K562 (cell line): ENCODE results near the gene PFKL. TPM values are rescaled to one million over a fixed set of nuclear protein-coding genes. Genes with fewer than 3 reads are reported as not detected.

Source experiments
- ARID3B ChIP-seq: fragments of 250-450 bp; sonication (Bioruptor Pico); IDR thresholded peaks from 2 replicates; pipeline ENCODE4 v1.4.0; 2020; ENCODE audit warnings: borderline replicate concordance
- ARNT ChIP-seq, 2 experiments: fragments of 450-650 bp; IDR thresholded peaks; 2 replicates each; pipeline ENCODE4 v1.6.1; 2016; ENCODE audit warnings: mild to moderate bottlenecking in 1 of 2
- CXXC5 ChIP-seq: fragments of 250-450 bp; sonication (Bioruptor Pico); IDR thresholded peaks from 2 replicates; pipeline ENCODE4 v1.8.0; 2022; ENCODE audit warnings: inconsistent platforms, mild to moderate bottlenecking, moderate library complexity
- RBFOX2 ChIP-seq: fragments of 200-400 bp; formaldehyde crosslinking; IDR thresholded peaks from 2 replicates; pipeline ENCODE4 v1.6.1; 2017; ENCODE audit warnings: low read depth, mild to moderate bottlenecking, low read length, moderate library complexity
- THAP7 ChIP-seq: fragments of 250-450 bp; sonication (Bioruptor Pico); IDR thresholded peaks from 2 replicates; pipeline ENCODE4 v1.5.0; 2021
- U2AF2 ChIP-seq: fragments of 200-400 bp; formaldehyde crosslinking; optimal IDR thresholded peaks from 2 replicates; pipeline ENCODE3; 2017; ENCODE audit warnings: low read depth, mild to moderate bottlenecking, low read length
- ZMIZ1 ChIP-seq, 2 experiments: fragments of 150-350 bp in 1 of 2; IDR thresholded peaks; 2 replicates each; pipeline ENCODE4 v1.6.1; 2012 to 2016; ENCODE audit warnings: low read depth in 2 of 2, low read length in 2 of 2, mild to moderate bottlenecking in 1 of 2, moderate library complexity in 1 of 2
- ZNF280A ChIP-seq: fragments of 450-650 bp; IDR thresholded peaks from 2 replicates; pipeline ENCODE4 v1.6.1; 2018; ENCODE audit warnings: mild to moderate bottlenecking, low read depth; ENCODE audit not compliant: partially characterized antibody
- ZNF280B ChIP-seq: fragments of 250-450 bp; sonication (Bioruptor Pico); IDR thresholded peaks from 2 replicates; pipeline ENCODE4 v1.5.1; 2021; ENCODE audit warnings: mild to moderate bottlenecking
- ZNF311 ChIP-seq: fragments of 250-450 bp; sonication (Bioruptor Pico); IDR thresholded peaks from 2 replicates; pipeline ENCODE4 v1.4.0; 2020; ENCODE audit warnings: mild to moderate bottlenecking, moderate library complexity
- ZNF57 ChIP-seq: fragments of 450-650 bp; formaldehyde crosslinking; IDR thresholded peaks from 2 replicates; pipeline ENCODE4 v1.4.0; 2020; ENCODE audit warnings: mild to moderate bottlenecking, moderate library complexity
- polyA plus RNA-seq, 8 experiments: library from polyadenylated mRNA; depleted of rRNA in 4 of 8; stranded (reverse) in 5 of 8; unstranded in 3 of 8; fragments of >200 nt; fragmentation: Nextera tagmentation in 2 of 8; fragmentation: Illumina TruSeq in 1 of 8; extraction: Ambion mirVana in 2 of 8; extraction: Trizol in 1 of 8; gene quantifications; 2 replicates each; pipeline versions ENCODE4 v1.2.1 to v1.2.3, GENCODE V29; 2011 to 2014; ENCODE audit warnings: inconsistent platforms in 1 of 8, missing spikeins in 1 of 8
- total RNA-seq, 7 experiments: library from RNA; depleted of rRNA in 6 of 7; stranded (reverse); fragments of >200 nt in 6 of 7; fragmentation: Illumina TruSeq in 2 of 7; extraction: Trizol in 2 of 7; gene quantifications; 2 replicates each; pipeline versions ENCODE4 v1.2.1 to v1.2.3, GENCODE V29; 2011 to 2021; ENCODE audit warnings: low replicate concordance in 1 of 7

Gene PFKL
- total and polyA plus RNA-seq, 9 of the 15 experiments (the other 6 are each of a cell fraction or from before 2014, with no cell fraction given): 1.1 to 124 (median 45.6) TPM

- TF ChIP-seq ZNF57 (CRISPR knock-in tag): no peak
- TF ChIP-seq ARNT (IDR thresholded peaks at IDR 0.05): no peak
- no peak for TF ChIP-seq ZNF280A
- TF ChIP-seq RBFOX2: peak; percentile 96
- no peak for TF ChIP-seq ZNF280B (CRISPR knock-in tag)
- no peak for TF ChIP-seq THAP7 (CRISPR knock-in tag)
- TF ChIP-seq U2AF2: no peak
- TF ChIP-seq ZMIZ1 (IDR thresholded peaks at IDR 0.05; ENCODE audit: low read depth in 2 of 2, low read length in 2 of 2): no peak
- no peak for TF ChIP-seq ZNF311 (CRISPR knock-in tag)
- TF ChIP-seq CXXC5 (CRISPR knock-in tag): peak; percentile 96
- peak; percentile 83; the same call in 1 of the 2 replicates for TF ChIP-seq ARID3B (CRISPR knock-in tag)
Measured at GRCh38 chr21:44338971-44339910, 39.4 kb downstream of the PFKL start, which contains the start of gene CFAP410 (continued).
